Gastroesophageal sphincter (tissue), 4 donors: Measurements from ENCODE around the gene SLC4A5. TPM values are rescaled to one million over a fixed set of nuclear protein-coding genes. Genes with fewer than 3 reads are reported as not detected.
A peak's percentile ranks its signal among the peaks of the same experiment; 100 is the strongest.
"Not testable (repeated sequence)": the region's sequence is repeated elsewhere in the genome, so short reads cannot be mapped to it uniquely, and the experiment has no call there.

Source experiments
- ATAC-seq: fragments of 150-250 bp; one replicate; pipeline ENCODE4 v1.9.1; 2016; ENCODE audit warnings: mild to moderate bottlenecking, moderate library complexity
- H3K27ac ChIP-seq, 4 donors: fragments of 200-600 bp; sonication (generic) in 3 of 4; 1 replicate in 3 of 4; 2 replicates in 1 of 4; pipeline ENCODE4 v1.5.1; 2016 to 2019
- H3K27me3 ChIP-seq: fragments of 200-600 bp; sonication (generic); one replicate; pipeline ENCODE4 v1.5.1; 2019
- H3K36me3 ChIP-seq, 2 donors: fragments of 200-600 bp; sonication (generic); one replicate each; pipeline ENCODE4 v1.5.1; 2019; ENCODE audit warnings: control low read depth in 1 of 2
- H3K4me1 ChIP-seq, 3 donors: fragments of 200-600 bp; sonication (generic); 1 replicate in 2 of 3; 2 replicates in 1 of 3; pipeline ENCODE4 v1.5.1; 2016 to 2019; ENCODE audit warnings: control low read depth in 2 of 3
- H3K4me3 ChIP-seq, 2 donors: fragments of 200-600 bp; sonication (generic); one replicate each; pipeline ENCODE4 v1.5.1; 2019; ENCODE audit warnings: mild to moderate bottlenecking in 1 of 2, moderate library complexity in 1 of 2
- H3K9me3 ChIP-seq, 3 donors: fragments of 200-600 bp; sonication (generic); one replicate each; pipeline ENCODE4 v1.5.1; 2017 to 2019; ENCODE audit warnings: control low read depth in 2 of 3
- EP300 ChIP-seq: sonication (generic); formaldehyde crosslinking; IDR thresholded peaks from one replicate; pipeline ENCODE4 v1.6.1; 2017; ENCODE audit warnings: antibody characterized with exemption, mild to moderate bottlenecking
- POLR2A ChIP-seq, 2 donors: fragments of 450-650 bp; IDR thresholded peaks; one replicate each; pipeline ENCODE4 v1.6.1; 2017; ENCODE audit warnings: antibody characterized with exemption in 2 of 2, mild to moderate bottlenecking in 2 of 2, moderate library complexity in 1 of 2
- POLR2AphosphoS5 ChIP-seq: sonication (generic); formaldehyde crosslinking; IDR thresholded peaks from one replicate; pipeline ENCODE4 v1.6.1; 2017; ENCODE audit warnings: antibody characterized with exemption
- WGBS, 2 donors: methylation state at CpG; one replicate each; pipeline ENCODE4 v1.1.5; 2018; ENCODE audit warnings: low coverage in 1 of 2; 5-methylcytosine and 5-hydroxymethylcytosine counted together
- total RNA-seq, 4 donors: library from RNA; depleted of rRNA; stranded (reverse); fragments of >200 nt; gene quantifications; one replicate each; pipeline ENCODE4 v1.1.0, GENCODE V29; 2016
- TF ChIP-seq, protein P1 (sequence below), 4 experiments: fragments of 200-600 bp in 2 of 4; fragments of 450-650 bp in 2 of 4; sonication (generic) in 1 of 4; IDR thresholded peaks; one replicate each; pipeline ENCODE4 v1.5.1; 2017 to 2019; ENCODE audit warnings: antibody characterized with exemption in 4 of 4, mild to moderate bottlenecking in 2 of 4, moderate library complexity in 2 of 4

The SLC4A5 gene
- total RNA-seq, 4 donors from 2014 or later: 1.8 to 9.4 (median 5.0) TPM

- ATAC-seq: no peak
- Histone ChIP-seq H3K27me3 (no peaks in the 10 kb centered on the region), H3K4me3 (no peak overlapping the region), H3K9me3 (no peaks in the 10 kb centered on the region), H3K4me1 (no peaks in the 10 kb centered on the region), H3K27ac (no peak overlapping the region), H3K36me3 (no peaks in the 10 kb centered on the region)
- TF ChIP-seq POLR2A (IDR thresholded peaks at IDR 0.05) (no peak), EP300 (no peak)
- WGBS, 2 donors: 52 to 78% methylated on average over 5 to 7 of the region's 8 CpGs
These were observed 2.2 kb upstream of the SLC4A5 start for GRCh38 chr2:74345272-74345943.

- H3K9me3 ChIP-seq, H3K4me3 ChIP-seq, ATAC-seq, H3K4me1 ChIP-seq, H3K27me3 ChIP-seq, H3K27ac ChIP-seq: not testable (repeated sequence)
- peaks cover 0 to 27% of the 10 kb centered on the region in 2 donors for H3K36me3 ChIP-seq
- WGBS, 2 donors: 63 to 67% methylated on average over 1 to 2 of the region's 2 CpGs
These were observed 7.0 kb downstream of the SLC4A5 start for GRCh38 chr2:74336227-74336626.

- peak; percentile 85 for ATAC-seq
- WGBS, 2 donors: 0 to 33% methylated on average over 2 to 3 of the region's 3 CpGs
These were observed 8.3 kb downstream of the SLC4A5 start for GRCh38 chr2:74334931-74335333.

GRCh38 chr2:74333896-74334586, 9.2 kb downstream of the SLC4A5 start:
- Histone ChIP-seq H3K27ac (no peak overlapping the region), H3K27me3 (no peaks in the 10 kb centered on the region), H3K36me3 (peaks cover 0 to 49% of the 10 kb centered on the region in 2 donors), H3K4me3 (no peak overlapping the region), H3K9me3 (no peaks in the 10 kb centered on the region), H3K4me1 (no peaks in the 10 kb centered on the region)
- no peak for ATAC-seq
- TF ChIP-seq POLR2AphosphoS5: no peak
- TF ChIP-seq, protein P1, sequence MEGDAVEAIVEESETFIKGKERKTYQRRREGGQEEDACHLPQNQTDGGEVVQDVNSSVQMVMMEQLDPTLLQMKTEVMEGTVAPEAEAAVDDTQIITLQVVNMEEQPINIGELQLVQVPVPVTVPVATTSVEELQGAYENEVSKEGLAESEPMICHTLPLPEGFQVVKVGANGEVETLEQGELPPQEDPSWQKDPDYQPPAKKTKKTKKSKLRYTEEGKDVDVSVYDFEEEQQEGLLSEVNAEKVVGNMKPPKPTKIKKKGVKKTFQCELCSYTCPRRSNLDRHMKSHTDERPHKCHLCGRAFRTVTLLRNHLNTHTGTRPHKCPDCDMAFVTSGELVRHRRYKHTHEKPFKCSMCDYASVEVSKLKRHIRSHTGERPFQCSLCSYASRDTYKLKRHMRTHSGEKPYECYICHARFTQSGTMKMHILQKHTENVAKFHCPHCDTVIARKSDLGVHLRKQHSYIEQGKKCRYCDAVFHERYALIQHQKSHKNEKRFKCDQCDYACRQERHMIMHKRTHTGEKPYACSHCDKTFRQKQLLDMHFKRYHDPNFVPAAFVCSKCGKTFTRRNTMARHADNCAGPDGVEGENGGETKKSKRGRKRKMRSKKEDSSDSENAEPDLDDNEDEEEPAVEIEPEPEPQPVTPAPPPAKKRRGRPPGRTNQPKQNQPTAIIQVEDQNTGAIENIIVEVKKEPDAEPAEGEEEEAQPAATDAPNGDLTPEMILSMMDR (IDR thresholded peaks at IDR 0.05): no peak
- TF ChIP-seq EP300: no peak
- TF ChIP-seq POLR2A (IDR thresholded peaks at IDR 0.05): no peak
- 70 to 90% methylated on average over 1 to 6 of the region's 6 CpGs for WGBS, 2 donors

More at GRCh38 chr2:74334931-74335333, 8.3 kb downstream of the SLC4A5 start:
- peaks cover 0 to 40% of the 10 kb centered on the region in 2 donors for H3K36me3 ChIP-seq
- H3K27ac ChIP-seq: no peak overlapping the region
- no peaks in the 10 kb centered on the region for H3K9me3 ChIP-seq
- TF ChIP-seq, protein P1 (IDR thresholded peaks at IDR 0.05): peak; percentile 67 to 87 (median 78)
- no peak for TF ChIP-seq POLR2A (IDR thresholded peaks at IDR 0.05)
- no peaks in the 10 kb centered on the region for H3K4me1 ChIP-seq
- H3K4me3 ChIP-seq: no peak overlapping the region
- H3K27me3 ChIP-seq: no peaks in the 10 kb centered on the region

DNA sequence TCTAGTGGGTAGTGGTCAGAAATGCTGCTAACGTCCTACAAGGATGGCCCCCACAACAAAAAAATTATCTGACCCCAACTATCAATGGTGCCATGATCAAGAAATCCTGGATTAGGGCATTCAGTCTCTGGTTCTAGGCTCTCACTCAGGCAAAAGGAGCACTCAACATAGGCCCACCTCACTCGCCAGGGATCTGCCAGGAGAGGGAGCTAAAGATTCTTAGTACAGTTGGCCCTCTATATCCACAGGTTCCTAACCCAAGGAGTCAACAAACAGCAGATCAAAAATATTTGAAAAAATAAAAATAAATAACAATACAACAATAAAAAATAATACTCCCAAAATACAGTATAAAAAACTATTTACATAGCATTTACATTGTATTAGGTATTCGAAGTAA, 10.0 kb downstream of the SLC4A5 start:
- H3K36me3 ChIP-seq: peaks cover 0 to 57% of the 10 kb centered on the region in 2 donors
- H3K4me3 ChIP-seq: no peak overlapping the region
- WGBS, 2 donors: 54 to 56% methylated on average over 3 of the region's 3 CpGs
- no peak for ATAC-seq
- H3K9me3 ChIP-seq: no peaks in the 10 kb centered on the region
- H3K27me3 ChIP-seq: no peaks in the 10 kb centered on the region
- no peak overlapping the region for H3K27ac ChIP-seq
- no peak for TF ChIP-seq POLR2A (IDR thresholded peaks at IDR 0.05)
- TF ChIP-seq, protein P1 (IDR thresholded peaks at IDR 0.05): peak in 1 of 4 experiments; percentile 11
- H3K4me1 ChIP-seq: no peaks in the 10 kb centered on the region
